ENCODE data around the gene FGF22.
"Not testable (repeated sequence)": the region's sequence is repeated elsewhere in the genome, so short reads cannot be mapped to it uniquely, and the experiment has no call there.

Gene FGF22
- total RNA-seq, result 1.7 to 11.4 (median 9.5) reads per million in 4 experiments

- DNase-seq, result peak; percentile 98
Measured at GRCh38 chr19:639253-640160, at the start of gene FGF22. TSS of gene FGF22 (plus strand) at chr19:639879. CDS start at chr19:639926, 47 bp downstream.

- DNase-seq, result no peak
Measured at GRCh38 chr19:590396-590745, 49.3 kb upstream of the FGF22 start.

GRCh38 chr19:590750-591098 lies 49.0 kb upstream of the FGF22 start:
- no peak for DNase-seq

DNA sequence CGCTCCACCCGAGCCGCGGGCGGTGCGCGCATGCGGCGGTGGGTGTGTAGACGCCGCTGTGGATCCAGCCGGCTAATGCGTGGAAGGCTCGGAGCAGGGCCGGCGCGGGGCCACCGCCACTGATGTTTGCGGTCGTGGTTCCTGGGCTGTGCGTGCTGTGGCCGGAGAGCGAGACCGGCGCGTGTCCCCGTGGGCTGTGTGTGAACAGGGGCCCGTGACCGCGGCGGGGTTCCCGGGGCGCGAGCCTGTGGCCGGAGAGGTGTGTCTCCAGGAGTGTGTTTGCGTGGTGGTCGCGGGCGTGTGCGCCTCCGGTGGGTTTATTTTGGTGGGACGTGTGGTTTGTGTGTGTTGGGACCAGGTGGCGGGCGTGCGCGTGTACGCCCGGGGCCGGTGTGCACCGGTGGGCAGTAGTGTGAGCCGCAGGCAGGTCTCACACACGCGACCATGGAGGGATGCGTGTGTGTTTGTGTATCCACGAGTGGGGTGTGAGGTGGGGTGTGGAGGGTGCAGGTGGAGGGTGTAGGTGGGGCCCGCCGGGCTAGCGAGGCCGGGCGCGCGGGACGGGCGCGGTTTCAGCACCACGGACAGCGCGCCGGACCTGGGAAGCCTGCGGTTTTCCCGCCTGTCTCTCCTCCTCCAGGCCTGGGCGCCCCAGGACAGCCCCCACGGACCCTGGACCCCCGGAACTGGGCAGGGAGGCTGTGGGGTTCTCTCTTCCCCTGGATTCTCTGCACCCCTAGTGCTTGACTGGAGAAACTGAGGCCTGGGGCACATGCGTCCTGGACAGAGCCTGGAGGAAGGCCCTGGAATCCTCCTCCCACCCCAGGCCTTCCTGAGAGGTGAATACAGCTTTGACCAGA lies 48.4 kb upstream of the FGF22 start:
- no peak for DNase-seq

- DNase-seq, result no peak
Measured at GRCh38 chr19:592101-592500, 47.6 kb upstream of the FGF22 start.

DNA sequence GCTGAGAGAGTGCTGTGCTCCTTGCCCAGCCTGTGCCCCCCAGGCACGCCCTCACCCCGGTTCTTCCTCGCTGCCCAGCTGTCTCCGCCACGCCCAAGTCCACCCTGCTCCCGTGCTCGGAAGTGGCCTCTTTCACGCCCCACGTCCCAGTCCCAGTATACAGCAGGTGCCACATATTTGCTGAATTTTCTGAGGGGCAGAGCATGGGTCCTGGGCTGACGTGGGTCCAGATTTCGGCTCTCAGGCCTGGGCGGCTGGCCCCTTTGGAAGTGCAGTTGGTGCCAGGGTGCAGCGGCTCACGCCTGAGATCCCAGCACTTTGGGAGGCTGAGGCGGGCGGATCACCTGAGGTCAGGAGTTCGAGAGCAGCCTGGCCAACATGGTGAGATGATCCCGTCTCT lies 46.6 kb upstream of the FGF22 start:
- DNase-seq, result no peak

- no peak for DNase-seq
Measured at GRCh38 chr19:593505-593904, 46.2 kb upstream of the FGF22 start.

DNA sequence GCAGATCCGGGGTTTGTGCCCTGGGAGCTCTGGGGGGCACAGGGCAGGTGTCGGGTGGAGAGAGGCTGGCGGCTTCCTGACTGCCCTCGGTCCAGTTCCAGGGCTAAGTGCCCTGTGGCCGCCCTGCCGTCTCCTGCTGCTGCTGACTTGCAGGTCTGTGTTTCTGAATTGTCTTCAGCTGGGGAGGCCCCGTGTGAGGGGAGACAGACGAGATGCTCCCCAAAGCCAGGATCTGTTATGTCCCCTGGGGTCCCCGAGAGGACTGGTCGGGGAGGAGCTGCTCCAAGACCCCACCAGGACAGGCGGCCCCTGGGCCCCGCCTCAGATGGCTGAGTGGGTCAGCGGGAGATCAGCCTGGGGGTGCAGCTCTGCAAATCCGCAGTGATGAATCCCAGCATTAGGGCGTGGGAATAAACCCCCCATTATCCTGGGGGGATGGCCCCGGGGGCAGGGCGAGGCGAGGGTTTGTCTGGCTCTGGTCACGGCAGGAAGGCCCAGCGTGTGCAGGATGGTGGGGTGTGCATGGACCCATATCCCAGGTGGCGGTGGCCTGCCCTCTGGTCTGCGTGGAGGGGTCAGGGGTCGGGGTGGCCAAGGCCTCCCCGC lies 45.3 kb upstream of the FGF22 start:
- DNase-seq, result no peak

DNA sequence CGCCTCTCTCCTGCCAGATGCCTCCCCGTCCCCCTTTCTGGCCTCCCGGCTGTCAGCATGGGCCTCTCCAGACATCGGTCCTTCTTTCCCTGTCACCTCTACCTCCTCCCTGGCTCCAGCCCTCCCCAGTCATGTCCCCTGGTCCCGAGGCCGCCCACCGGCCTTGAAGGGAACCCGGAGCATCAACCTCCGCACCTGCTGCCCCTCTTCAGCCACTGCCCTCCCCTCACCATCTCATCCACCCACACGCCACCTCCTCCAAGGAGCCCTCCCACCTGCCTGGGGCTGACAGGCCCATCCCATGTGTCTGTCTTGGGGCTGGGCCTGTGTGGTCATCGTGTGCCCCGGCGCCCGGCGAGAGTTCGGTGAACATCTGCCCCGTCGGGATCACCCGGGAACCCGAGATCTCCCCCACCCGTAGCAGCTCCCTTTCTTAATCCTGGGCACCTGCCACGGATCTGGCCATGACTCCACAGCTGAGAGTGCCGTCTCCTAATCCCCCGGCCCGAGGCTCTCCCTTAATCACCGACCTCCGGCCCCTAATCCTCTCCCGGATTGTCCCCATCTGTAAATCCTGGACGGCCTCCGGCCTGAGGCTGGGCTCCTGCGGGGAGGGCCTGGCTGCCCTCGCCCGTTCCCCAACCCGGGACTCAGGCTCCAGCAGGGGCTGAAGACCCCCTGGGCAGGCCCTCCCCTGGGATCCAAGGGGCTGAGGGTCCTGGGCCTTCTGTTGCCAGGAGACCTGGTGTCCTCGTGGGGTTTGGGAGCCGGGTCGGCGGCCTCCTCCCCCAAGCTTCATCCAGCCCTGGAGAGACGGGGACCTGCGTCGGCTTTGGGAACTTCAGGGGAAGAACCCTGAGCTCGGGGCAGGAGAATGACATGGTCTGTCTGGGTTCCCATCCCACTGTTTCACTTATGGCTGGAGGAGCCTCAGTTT lies 44.1 kb upstream of the FGF22 start:
- DNase-seq, result no peak

- DNase-seq, result no peak
Measured at GRCh38 chr19:596263-596655, 43.4 kb upstream of the FGF22 start.

- DNase-seq, result no peak
Measured at GRCh38 chr19:597406-598315, 42.0 kb upstream of the FGF22 start.

DNA sequence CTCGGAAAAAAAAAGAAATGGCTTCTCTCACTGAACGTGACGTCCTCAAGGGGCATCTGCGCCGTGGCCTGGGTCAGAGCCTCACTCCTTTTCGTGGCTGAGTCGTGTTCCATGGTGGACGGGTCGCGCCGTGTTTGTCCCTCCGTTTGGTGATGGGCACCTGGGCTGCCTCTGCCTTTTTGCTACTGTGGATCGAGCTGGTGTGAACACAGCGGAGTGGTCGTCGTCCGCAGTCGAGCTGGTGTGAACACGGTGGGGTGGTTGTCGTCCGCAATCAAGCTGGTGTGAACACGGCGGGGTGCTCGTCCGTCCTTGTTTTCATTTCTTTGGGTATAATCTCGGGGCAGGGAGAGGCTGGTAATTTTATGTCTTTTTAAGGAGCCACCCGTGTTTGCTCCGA lies 38.4 kb upstream of the FGF22 start:
- no peak for DNase-seq

DNA sequence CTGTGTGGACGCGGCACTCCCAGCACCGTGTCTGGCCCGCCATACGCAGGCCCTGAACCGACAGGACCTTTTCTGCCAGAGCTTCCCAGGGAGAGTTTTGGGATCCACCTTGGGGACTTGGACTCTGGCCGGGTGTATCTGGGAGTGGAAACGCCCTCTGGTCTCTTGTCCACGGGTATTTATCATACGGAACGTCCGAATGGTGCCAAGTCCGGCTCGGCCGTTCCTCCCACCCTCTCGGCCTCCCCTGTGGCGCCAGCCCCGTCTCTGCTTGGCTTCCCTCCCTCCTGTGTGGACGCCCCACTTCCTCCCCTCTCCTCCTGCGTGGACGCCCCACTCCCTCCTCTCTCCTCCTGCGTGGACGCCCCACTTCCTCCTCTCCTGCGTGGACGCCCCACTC lies 37.9 kb upstream of the FGF22 start:
- DNase-seq, result no peak

GRCh38 chr19:602391-603301 lies 37.0 kb upstream of the FGF22 start:
- DNase-seq, result no peak

- not testable (repeated sequence) for DNase-seq
Measured at GRCh38 chr19:603302-603639, 36.4 kb upstream of the FGF22 start.

- DNase-seq, result not testable (repeated sequence)
Measured at GRCh38 chr19:603779-604178, 35.9 kb upstream of the FGF22 start.

- DNase-seq, result no peak
Measured at GRCh38 chr19:604355-604754, 35.3 kb upstream of the FGF22 start.

DNA sequence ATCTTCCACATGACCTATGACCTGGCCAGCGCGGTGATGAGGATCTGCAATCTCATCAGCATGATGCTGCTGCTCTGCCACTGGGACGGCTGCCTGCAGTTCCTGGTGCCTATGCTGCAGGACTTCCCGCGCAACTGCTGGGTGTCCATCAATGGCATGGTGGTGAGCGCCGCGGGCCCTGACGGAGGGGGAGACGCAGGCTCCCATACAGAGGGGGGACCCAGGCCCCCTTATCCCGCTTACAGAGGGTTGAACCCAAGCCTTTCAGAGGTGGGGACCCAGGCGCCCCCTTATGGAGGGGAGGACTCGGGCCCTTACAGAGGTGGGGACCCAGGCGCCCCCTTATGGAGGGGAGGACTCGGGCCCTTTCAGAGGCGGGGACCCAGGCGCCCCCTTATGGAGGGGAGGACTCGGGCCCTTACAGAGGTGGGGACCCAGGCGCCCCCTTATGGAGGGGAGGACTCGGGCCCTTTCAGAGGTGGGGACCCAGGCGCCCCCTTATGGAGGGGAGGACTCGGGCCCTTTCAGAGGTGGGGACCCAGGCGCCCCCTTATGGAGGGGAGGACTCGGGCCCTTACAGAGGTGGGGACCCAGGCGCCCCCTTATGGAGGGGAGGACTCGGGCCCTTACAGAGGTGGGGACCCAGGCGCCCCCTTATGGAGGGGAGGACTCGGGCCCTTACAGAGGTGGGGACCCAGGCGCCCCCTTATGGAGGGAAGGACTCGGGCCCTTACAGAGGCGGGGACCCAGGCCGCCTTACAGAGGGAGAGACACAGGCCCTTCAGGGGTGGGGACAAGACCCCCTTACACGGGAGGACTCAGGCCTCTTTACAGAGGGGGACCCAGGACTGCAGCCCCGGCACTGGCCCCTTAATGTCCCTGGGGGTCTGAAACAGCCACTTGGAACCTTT lies 34.4 kb upstream of the FGF22 start:
- not testable (repeated sequence) for DNase-seq
